ENCODE data around the gene SNX30. TPM values are rescaled to one million over a fixed set of nuclear protein-coding genes. Genes with fewer than 3 reads are reported as not detected.

SNX30 gene
- total RNA-seq, 4 donors from 2014 or later, result 6.2 to 18.2 (median 10.4) TPM

GRCh38 chr9:112809906-112810305 is 59.3 kb downstream of the SNX30 start:
- Histone ChIP-seq H3K36me3 (peaks cover 0 to 10% of the 10 kb centered on the region in 2 donors), H3K27me3 (no peaks in the 10 kb centered on the region), H3K9me3 (no peaks in the 10 kb centered on the region), H3K4me1 (no peaks in the 10 kb centered on the region), H3K4me3 (no peak overlapping the region), H3K27ac (no peak overlapping the region)
- WGBS, 2 donors (ENCODE audit: low coverage in 1 of 2), result 70 to 74% methylated on average over 6 of the region's 6 CpGs
- TF ChIP-seq CTCF (IDR thresholded peaks at IDR 0.05) (no peak), POLR2A (IDR thresholded peaks at IDR 0.05) (no peak), POLR2AphosphoS5 (IDR thresholded peaks at IDR 0.05) (no peak), EP300 (IDR thresholded peaks at IDR 0.05) (no peak)
- ATAC-seq, result no peak

DNA sequence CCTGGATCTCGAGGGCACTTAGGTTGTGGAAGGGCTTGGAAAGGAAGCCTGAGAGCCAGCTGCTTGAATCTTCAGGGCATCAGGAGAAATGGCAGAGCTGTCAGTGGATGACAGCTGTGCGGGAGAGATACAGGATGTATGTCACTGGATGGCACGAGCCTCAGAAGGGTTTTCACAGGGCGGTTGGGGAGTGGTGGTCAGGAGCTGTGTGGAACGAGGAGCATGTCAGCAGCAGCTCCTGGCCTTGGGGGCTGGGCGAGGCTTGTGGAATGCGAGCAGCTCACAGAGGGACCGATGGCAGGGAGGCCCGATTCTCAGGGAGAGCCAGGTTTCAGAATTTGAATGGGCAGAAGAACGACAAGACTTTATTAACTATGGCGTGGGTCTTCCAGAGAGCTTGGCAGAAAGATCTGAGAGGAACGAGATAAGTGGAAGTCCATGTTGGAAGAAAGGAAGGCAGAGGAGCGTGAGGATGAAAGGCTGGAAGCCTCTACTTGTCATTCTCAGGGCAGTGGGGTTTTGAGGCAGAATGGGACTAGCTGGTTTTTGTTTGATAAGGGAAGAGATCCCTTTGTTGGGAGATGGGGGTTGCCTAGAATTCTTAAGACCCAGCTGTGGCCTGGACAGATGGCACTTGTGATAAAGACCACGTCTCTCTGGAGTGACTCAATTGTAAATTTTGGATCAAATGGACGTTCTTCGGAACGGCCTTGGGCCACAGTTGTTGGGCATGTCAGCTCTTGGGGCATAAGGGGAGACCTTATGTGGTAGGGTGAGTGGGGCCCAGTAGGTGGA is 60.3 kb downstream of the SNX30 start:
- no peaks in the 10 kb centered on the region for H3K27me3 ChIP-seq
- no peak for ATAC-seq
- no peak overlapping the region for H3K4me3 ChIP-seq
- 81 to 83% methylated on average over 9 to 16 of the region's 17 CpGs for WGBS, 2 donors (ENCODE audit: low coverage in 1 of 2)
- H3K4me1 ChIP-seq, result no peaks in the 10 kb centered on the region
- no peaks in the 10 kb centered on the region for H3K9me3 ChIP-seq
- H3K36me3 ChIP-seq, result peaks cover 0 to 10% of the 10 kb centered on the region in 2 donors
- no peak overlapping the region for H3K27ac ChIP-seq
- TF ChIP-seq EP300 (IDR thresholded peaks at IDR 0.05) (no peak), CTCF (IDR thresholded peaks at IDR 0.05) (no peak), POLR2AphosphoS5 (IDR thresholded peaks at IDR 0.05) (no peak), POLR2A (IDR thresholded peaks at IDR 0.05) (no peak)

DNA sequence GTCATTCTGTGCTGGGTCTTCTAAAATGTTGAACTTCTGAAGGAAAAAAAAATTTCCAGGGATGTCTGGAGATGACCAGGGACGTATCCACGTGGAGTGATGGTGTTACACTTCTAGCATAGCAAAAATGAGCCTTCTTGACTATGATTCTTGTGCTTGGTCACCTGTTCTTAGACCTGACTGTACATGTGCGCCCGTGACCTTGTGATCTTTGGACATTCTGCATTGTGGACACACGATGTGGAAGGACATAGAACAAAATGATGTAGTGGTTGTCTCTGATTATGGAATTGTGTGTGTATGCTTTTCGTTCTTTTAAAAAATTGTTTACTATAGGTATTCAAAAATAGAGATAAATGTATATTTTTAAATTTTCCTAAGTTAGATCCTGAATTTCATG is 61.0 kb downstream of the SNX30 start:
- Histone ChIP-seq H3K27ac (no peak overlapping the region), H3K36me3 (peaks cover 0 to 10% of the 10 kb centered on the region in 2 donors), H3K4me1 (no peaks in the 10 kb centered on the region), H3K9me3 (no peaks in the 10 kb centered on the region), H3K4me3 (no peak overlapping the region), H3K27me3 (no peaks in the 10 kb centered on the region)
- WGBS, 2 donors (ENCODE audit: low coverage in 1 of 2), result 91 to 94% methylated on average over 6 of the region's 6 CpGs
- no peak for ATAC-seq
- TF ChIP-seq POLR2A (IDR thresholded peaks at IDR 0.05), result no peak
- no peak for TF ChIP-seq EP300 (IDR thresholded peaks at IDR 0.05)
- no peak for TF ChIP-seq CTCF (IDR thresholded peaks at IDR 0.05)

DNA sequence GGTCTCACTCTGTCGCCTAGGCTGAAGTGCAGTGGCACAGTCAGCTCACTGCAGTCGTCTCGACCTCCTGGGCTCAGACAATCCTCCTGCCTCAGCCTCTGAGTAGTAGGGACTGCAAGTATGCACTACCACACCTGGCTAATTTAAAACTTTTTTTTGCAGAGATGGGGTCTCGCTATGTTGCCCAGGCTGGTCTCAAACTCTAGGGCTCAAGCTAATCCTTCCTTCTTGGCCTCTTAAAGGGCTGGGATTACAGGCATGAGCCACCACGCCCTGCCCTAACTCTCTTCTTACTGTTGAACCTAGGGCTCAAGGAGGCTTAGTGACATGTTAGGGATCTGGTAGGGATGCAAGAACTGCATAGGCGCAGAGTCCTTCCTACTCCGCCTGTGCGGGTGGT is 65.3 kb downstream of the SNX30 start:
- no peak for ATAC-seq
- Histone ChIP-seq H3K4me3 (no peak overlapping the region), H3K27me3 (no peaks in the 10 kb centered on the region), H3K9me3 (no peaks in the 10 kb centered on the region), H3K27ac (no peak overlapping the region), H3K36me3 (peaks cover 0 to 8% of the 10 kb centered on the region in 2 donors), H3K4me1 (peaks cover 0 to 14% (median 0%) of the 10 kb centered on the region in 3 donors)
- TF ChIP-seq EP300 (IDR thresholded peaks at IDR 0.05) (no peak), POLR2AphosphoS5 (IDR thresholded peaks at IDR 0.05) (no peak), POLR2A (IDR thresholded peaks at IDR 0.05) (no peak), CTCF (IDR thresholded peaks at IDR 0.05) (no peak)
- 80 to 84% methylated on average over 5 to 7 of the region's 8 CpGs for WGBS, 2 donors (ENCODE audit: low coverage in 1 of 2)

DNA sequence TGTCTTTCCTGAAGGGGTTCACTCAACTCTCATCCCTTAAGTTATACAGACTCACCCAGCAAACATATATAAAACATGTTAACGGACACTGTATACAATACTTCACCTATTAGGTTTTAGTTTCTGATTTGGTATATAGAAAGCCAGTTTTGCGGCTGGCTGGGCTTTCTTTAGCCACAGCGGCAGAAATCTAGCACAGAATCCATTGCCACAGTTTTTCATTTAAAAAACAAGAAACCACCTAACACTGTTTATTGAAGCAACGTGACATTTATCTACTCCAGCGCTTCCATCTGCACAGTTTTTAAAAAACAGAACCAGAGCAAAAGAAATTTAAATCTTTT is 67.3 kb downstream of the SNX30 start:
- no peaks in the 10 kb centered on the region for H3K9me3 ChIP-seq
- no peaks in the 10 kb centered on the region for H3K27me3 ChIP-seq
- ATAC-seq, result no peak
- no peak overlapping the region for H3K4me3 ChIP-seq
- WGBS, 2 donors (ENCODE audit: low coverage in 1 of 2), result 85 to 87% methylated on average over 5 of the region's 5 CpGs
- peaks cover 0 to 14% (median 0%) of the 10 kb centered on the region in 3 donors for H3K4me1 ChIP-seq
- TF ChIP-seq EP300 (IDR thresholded peaks at IDR 0.05), result no peak
- TF ChIP-seq CTCF (IDR thresholded peaks at IDR 0.05), result no peak
- no peak for TF ChIP-seq POLR2AphosphoS5 (IDR thresholded peaks at IDR 0.05)
- no peak for TF ChIP-seq POLR2A (IDR thresholded peaks at IDR 0.05)
- peaks cover 0 to 8% of the 10 kb centered on the region in 2 donors for H3K36me3 ChIP-seq
- H3K27ac ChIP-seq, result peak overlapping the region in 1 of 4 donors; percentile 1

Measured in gastroesophageal sphincter (tissue), 4 donors.